ENCODE results near the gene PRKCD. TPM values are rescaled to one million over a fixed set of nuclear protein-coding genes. Genes with fewer than 3 reads are reported as not detected.

Gene PRKCD
- total RNA-seq, 1 donor = 2.2 TPM

DNA sequence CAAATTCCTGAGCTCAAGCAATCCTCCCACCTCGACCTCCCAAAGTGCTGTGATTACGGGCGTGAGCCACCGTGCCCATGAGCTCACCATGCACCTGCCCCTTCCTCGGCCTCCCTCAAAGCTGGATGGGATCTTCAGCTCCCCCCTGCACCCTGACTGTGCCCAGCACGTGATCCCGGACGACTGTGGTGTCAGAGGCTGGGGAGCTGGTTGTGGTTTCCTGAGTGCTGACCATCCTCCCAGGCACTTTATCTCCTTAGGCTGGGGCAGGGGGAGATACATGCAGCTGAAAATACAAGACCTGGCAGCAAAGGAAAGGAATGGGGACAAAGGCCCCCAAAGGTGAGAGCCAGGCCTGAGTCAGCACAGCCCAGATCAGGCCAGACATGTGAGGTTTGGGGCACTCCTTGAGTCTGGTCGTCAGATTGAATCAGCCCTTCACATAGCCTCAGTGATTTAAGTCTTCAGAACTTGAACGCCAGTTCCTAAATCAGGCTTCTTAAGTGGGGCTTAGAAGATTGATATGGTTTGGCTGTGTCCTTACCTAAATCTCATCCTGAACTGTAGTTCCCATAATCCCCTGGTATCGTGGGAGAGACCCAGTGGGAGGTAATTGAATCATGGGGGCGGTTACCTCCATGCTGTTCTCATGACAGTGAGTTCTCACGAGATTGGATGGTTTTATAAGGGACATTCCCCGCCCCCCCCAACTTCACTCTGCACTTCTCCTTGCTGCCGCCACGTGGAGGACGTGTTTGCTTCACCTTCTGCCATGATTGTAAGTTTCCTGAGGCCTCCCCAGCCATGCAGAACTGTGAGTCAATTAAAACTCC lies 35.8 kb downstream of the PRKCD start:
- Histone ChIP-seq H4K20me1 (ENCODE audit: insufficient read depth, low read length) (no peaks in the 10 kb centered on the region), H3K4me3 (ENCODE audit: insufficient read depth, low read length) (no peak overlapping the region), H3K36me3 (ENCODE audit: insufficient read depth, low read length) (peaks cover 3% of the 10 kb centered on the region), H3K4me2 (ENCODE audit: insufficient read depth, low read length) (no peak overlapping the region), H3K4me1 (ENCODE audit: insufficient read depth, low read length) (peaks cover 21% of the 10 kb centered on the region), H3K9me3 (ENCODE audit: low read depth, low read length) (no peaks in the 10 kb centered on the region), H2AFZ (ENCODE audit: low read length) (peak overlapping the region; percentile 52), H3K27ac (ENCODE audit: low read depth, low read length) (peak overlapping the region; percentile 61), H3K79me2 (ENCODE audit: insufficient read depth, low read length) (no peaks in the 10 kb centered on the region), H3K27me3 (ENCODE audit: insufficient read depth, low read length) (no peaks in the 10 kb centered on the region)
- TF ChIP-seq, protein P1, sequence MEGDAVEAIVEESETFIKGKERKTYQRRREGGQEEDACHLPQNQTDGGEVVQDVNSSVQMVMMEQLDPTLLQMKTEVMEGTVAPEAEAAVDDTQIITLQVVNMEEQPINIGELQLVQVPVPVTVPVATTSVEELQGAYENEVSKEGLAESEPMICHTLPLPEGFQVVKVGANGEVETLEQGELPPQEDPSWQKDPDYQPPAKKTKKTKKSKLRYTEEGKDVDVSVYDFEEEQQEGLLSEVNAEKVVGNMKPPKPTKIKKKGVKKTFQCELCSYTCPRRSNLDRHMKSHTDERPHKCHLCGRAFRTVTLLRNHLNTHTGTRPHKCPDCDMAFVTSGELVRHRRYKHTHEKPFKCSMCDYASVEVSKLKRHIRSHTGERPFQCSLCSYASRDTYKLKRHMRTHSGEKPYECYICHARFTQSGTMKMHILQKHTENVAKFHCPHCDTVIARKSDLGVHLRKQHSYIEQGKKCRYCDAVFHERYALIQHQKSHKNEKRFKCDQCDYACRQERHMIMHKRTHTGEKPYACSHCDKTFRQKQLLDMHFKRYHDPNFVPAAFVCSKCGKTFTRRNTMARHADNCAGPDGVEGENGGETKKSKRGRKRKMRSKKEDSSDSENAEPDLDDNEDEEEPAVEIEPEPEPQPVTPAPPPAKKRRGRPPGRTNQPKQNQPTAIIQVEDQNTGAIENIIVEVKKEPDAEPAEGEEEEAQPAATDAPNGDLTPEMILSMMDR (IDR thresholded peaks at IDR 0.05; ENCODE audit: extremely low read depth, low read depth, low read length) = no peak
- DNase-seq (ENCODE audit: insufficient read length, low spot score, missing footprints) = peak; percentile 64

DNA sequence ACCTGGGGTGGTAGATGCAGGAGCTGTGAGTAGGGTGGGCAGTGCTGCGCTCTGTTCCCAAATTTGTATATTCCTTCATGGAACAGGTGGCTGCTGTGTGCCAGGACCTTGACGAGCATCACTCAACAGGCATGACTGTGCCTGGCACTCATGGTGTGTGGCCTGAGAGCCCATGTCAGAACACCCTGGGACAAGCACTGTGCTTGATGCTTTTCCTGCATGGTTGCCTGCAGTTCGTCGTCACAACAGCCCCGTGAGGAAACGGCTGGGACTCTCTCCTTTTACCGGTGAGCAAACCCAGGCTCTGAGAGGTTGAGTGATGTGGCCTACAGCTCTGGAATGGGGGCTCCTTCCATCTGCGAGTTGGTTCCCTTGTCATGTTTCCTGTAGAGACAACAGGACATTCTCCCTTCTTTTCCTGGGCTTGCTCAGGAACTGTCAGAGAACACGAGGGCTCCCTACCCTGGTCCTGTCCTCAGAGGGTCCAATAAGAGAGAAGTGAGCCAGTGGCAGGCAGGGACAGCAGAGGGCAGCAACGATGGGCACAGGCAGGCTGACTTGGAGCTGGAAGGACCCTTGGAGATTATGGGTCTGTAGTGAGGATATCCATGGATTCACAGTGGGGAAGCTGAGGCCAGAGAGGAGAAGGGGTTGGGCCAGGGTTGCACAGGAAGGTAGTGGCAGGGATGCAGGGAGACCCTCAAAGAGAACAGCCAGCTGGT lies 37.4 kb downstream of the PRKCD start:
- H2AFZ ChIP-seq (ENCODE audit: low read length) = no peak overlapping the region
- no peak overlapping the region for H3K4me2 ChIP-seq (ENCODE audit: insufficient read depth, low read length)
- no peaks in the 10 kb centered on the region for H4K20me1 ChIP-seq (ENCODE audit: insufficient read depth, low read length)
- TF ChIP-seq, protein P1 (IDR thresholded peaks at IDR 0.05; ENCODE audit: extremely low read depth, low read depth, low read length) = no peak
- no peak overlapping the region for H3K4me3 ChIP-seq (ENCODE audit: insufficient read depth, low read length)
- H3K36me3 ChIP-seq (ENCODE audit: insufficient read depth, low read length) = no peaks in the 10 kb centered on the region
- no peaks in the 10 kb centered on the region for H3K27me3 ChIP-seq (ENCODE audit: insufficient read depth, low read length)
- H3K4me1 ChIP-seq (ENCODE audit: insufficient read depth, low read length) = peaks cover 21% of the 10 kb centered on the region
- H3K9me3 ChIP-seq (ENCODE audit: low read depth, low read length) = no peaks in the 10 kb centered on the region
- H3K79me2 ChIP-seq (ENCODE audit: insufficient read depth, low read length) = no peaks in the 10 kb centered on the region
- no peak for DNase-seq (ENCODE audit: insufficient read length, low spot score, missing footprints)
- H3K27ac ChIP-seq (ENCODE audit: low read depth, low read length) = no peak overlapping the region

GRCh38 chr3:53198996-53199395 lies 38.0 kb downstream of the PRKCD start:
- Histone ChIP-seq H3K4me3 (ENCODE audit: insufficient read depth, low read length) (no peak overlapping the region), H4K20me1 (ENCODE audit: insufficient read depth, low read length) (no peaks in the 10 kb centered on the region), H3K79me2 (ENCODE audit: insufficient read depth, low read length) (no peaks in the 10 kb centered on the region), H3K9me3 (ENCODE audit: low read depth, low read length) (no peaks in the 10 kb centered on the region), H3K27ac (ENCODE audit: low read depth, low read length) (no peak overlapping the region), H2AFZ (ENCODE audit: low read length) (no peak overlapping the region), H3K27me3 (ENCODE audit: insufficient read depth, low read length) (no peaks in the 10 kb centered on the region), H3K4me1 (ENCODE audit: insufficient read depth, low read length) (peaks cover 20% of the 10 kb centered on the region), H3K4me2 (ENCODE audit: insufficient read depth, low read length) (no peak overlapping the region), H3K36me3 (ENCODE audit: insufficient read depth, low read length) (no peaks in the 10 kb centered on the region)
- TF ChIP-seq, protein P1 (IDR thresholded peaks at IDR 0.05; ENCODE audit: extremely low read depth, low read depth, low read length) = no peak
- no peak for DNase-seq (ENCODE audit: insufficient read length, low spot score, missing footprints)

GRCh38 chr3:53199834-53200233 lies 38.8 kb downstream of the PRKCD start:
- H3K27me3 ChIP-seq (ENCODE audit: insufficient read depth, low read length) = no peaks in the 10 kb centered on the region
- peaks cover 13% of the 10 kb centered on the region for H3K4me1 ChIP-seq (ENCODE audit: insufficient read depth, low read length)
- TF ChIP-seq, protein P1 (IDR thresholded peaks at IDR 0.05; ENCODE audit: extremely low read depth, low read depth, low read length) = no peak
- H2AFZ ChIP-seq (ENCODE audit: low read length) = no peak overlapping the region
- no peaks in the 10 kb centered on the region for H3K9me3 ChIP-seq (ENCODE audit: low read depth, low read length)
- H3K4me2 ChIP-seq (ENCODE audit: insufficient read depth, low read length) = no peak overlapping the region
- no peak for DNase-seq (ENCODE audit: insufficient read length, low spot score, missing footprints)
- H4K20me1 ChIP-seq (ENCODE audit: insufficient read depth, low read length) = no peaks in the 10 kb centered on the region
- no peak overlapping the region for H3K4me3 ChIP-seq (ENCODE audit: insufficient read depth, low read length)
- H3K79me2 ChIP-seq (ENCODE audit: insufficient read depth, low read length) = no peaks in the 10 kb centered on the region
- no peaks in the 10 kb centered on the region for H3K36me3 ChIP-seq (ENCODE audit: insufficient read depth, low read length)
- no peak overlapping the region for H3K27ac ChIP-seq (ENCODE audit: low read depth, low read length)
